ENCODE measurements around the gene CYTH3.

The CYTH3 gene

DNA sequence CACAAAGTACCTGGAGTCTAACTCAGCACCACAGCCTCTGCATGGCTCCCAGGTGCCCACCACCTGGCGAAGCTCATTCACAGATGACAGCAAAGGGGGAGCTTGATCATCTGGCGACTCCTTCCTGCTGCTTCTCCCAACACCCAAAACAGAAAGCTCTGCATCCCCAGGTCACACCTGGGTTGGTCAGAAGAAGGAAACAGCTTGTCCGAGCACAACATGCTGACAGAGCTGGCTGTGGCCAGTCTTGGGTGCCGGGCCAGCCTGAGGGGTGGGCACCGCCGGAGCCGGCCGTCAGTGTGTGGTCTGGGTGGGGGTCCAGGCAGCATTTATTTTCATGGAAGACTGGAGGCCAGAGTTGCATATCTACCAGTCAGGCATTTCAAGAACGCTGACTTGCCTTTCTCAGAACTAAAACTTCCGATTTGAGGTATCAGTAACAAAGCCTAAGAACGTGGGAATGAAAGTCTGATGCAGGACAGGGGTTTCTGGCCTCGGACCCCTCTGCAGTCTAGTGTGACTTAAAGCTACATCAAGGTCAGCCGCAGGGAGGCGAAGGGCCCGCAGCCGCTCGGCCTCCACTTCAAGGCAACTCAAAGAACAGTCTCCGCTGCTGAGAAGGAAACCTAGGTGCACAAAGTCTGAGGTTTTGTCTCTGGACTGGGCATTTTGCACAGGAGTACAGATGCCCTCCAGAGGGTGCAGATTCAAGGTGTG, 109.6 kb downstream of the CYTH3 start:
- Histone ChIP-seq H3K27ac (replicated peaks) (no peak overlapping the region), H3K4me3 (replicated peaks; ENCODE audit: insufficient read depth, low read length) (no peak overlapping the region), H3K27me3 (ENCODE audit: insufficient read depth, poor library complexity, severe bottlenecking) (no peaks in the 10 kb centered on the region)
- TF ChIP-seq, protein P1, sequence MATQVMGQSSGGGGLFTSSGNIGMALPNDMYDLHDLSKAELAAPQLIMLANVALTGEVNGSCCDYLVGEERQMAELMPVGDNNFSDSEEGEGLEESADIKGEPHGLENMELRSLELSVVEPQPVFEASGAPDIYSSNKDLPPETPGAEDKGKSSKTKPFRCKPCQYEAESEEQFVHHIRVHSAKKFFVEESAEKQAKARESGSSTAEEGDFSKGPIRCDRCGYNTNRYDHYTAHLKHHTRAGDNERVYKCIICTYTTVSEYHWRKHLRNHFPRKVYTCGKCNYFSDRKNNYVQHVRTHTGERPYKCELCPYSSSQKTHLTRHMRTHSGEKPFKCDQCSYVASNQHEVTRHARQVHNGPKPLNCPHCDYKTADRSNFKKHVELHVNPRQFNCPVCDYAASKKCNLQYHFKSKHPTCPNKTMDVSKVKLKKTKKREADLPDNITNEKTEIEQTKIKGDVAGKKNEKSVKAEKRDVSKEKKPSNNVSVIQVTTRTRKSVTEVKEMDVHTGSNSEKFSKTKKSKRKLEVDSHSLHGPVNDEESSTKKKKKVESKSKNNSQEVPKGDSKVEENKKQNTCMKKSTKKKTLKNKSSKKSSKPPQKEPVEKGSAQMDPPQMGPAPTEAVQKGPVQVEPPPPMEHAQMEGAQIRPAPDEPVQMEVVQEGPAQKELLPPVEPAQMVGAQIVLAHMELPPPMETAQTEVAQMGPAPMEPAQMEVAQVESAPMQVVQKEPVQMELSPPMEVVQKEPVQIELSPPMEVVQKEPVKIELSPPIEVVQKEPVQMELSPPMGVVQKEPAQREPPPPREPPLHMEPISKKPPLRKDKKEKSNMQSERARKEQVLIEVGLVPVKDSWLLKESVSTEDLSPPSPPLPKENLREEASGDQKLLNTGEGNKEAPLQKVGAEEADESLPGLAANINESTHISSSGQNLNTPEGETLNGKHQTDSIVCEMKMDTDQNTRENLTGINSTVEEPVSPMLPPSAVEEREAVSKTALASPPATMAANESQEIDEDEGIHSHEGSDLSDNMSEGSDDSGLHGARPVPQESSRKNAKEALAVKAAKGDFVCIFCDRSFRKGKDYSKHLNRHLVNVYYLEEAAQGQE (IDR thresholded peaks at IDR 0.05; ENCODE audit: insufficient replicate concordance, low read depth), result no peak
- TF ChIP-seq GABPA (IDR thresholded peaks at IDR 0.05; ENCODE audit: low read depth) (no peak), SPI1 (IDR thresholded peaks at IDR 0.05; ENCODE audit: borderline replicate concordance, low read depth) (no peak), POLR2AphosphoS5 (IDR thresholded peaks at IDR 0.05; ENCODE audit: low read depth) (no peak)
- TF ChIP-seq, protein P2, sequence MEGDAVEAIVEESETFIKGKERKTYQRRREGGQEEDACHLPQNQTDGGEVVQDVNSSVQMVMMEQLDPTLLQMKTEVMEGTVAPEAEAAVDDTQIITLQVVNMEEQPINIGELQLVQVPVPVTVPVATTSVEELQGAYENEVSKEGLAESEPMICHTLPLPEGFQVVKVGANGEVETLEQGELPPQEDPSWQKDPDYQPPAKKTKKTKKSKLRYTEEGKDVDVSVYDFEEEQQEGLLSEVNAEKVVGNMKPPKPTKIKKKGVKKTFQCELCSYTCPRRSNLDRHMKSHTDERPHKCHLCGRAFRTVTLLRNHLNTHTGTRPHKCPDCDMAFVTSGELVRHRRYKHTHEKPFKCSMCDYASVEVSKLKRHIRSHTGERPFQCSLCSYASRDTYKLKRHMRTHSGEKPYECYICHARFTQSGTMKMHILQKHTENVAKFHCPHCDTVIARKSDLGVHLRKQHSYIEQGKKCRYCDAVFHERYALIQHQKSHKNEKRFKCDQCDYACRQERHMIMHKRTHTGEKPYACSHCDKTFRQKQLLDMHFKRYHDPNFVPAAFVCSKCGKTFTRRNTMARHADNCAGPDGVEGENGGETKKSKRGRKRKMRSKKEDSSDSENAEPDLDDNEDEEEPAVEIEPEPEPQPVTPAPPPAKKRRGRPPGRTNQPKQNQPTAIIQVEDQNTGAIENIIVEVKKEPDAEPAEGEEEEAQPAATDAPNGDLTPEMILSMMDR (IDR thresholded peaks at IDR 0.05; ENCODE audit: insufficient read depth, low read length), result no peak
- no peak for DNase-seq (ENCODE audit: low read depth in 1 of 2, low spot score in 1 of 2)

DNA sequence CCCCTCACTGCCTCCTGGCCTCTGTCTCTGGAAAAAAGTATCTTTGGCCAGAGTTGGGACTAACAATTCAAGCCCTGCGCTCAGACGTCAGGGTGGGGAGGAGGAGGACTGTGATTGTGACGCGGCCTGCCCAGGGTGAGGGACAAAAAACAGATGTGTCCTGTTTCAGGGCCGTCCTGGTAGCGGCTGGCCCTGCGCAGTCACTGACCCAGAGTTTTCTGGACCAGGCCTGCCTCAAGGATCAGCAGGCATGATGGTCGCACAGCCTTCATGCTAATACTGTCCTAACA, 110.1 kb downstream of the CYTH3 start:
- TF ChIP-seq, protein P1 (IDR thresholded peaks at IDR 0.05; ENCODE audit: insufficient replicate concordance, low read depth), result no peak
- TF ChIP-seq, protein P2 (IDR thresholded peaks at IDR 0.05; ENCODE audit: insufficient read depth, low read length), result no peak
- no peak for TF ChIP-seq SPI1 (IDR thresholded peaks at IDR 0.05; ENCODE audit: borderline replicate concordance, low read depth)
- TF ChIP-seq POLR2AphosphoS5 (IDR thresholded peaks at IDR 0.05; ENCODE audit: low read depth), result no peak
- TF ChIP-seq GABPA (IDR thresholded peaks at IDR 0.05; ENCODE audit: low read depth), result no peak
- Histone ChIP-seq H3K27ac (replicated peaks) (no peak overlapping the region), H3K4me3 (replicated peaks; ENCODE audit: insufficient read depth, low read length) (no peak overlapping the region), H3K27me3 (ENCODE audit: insufficient read depth, poor library complexity, severe bottlenecking) (no peaks in the 10 kb centered on the region)
- DNase-seq (ENCODE audit: low read depth in 1 of 2, low spot score in 1 of 2), result no peak

DNA sequence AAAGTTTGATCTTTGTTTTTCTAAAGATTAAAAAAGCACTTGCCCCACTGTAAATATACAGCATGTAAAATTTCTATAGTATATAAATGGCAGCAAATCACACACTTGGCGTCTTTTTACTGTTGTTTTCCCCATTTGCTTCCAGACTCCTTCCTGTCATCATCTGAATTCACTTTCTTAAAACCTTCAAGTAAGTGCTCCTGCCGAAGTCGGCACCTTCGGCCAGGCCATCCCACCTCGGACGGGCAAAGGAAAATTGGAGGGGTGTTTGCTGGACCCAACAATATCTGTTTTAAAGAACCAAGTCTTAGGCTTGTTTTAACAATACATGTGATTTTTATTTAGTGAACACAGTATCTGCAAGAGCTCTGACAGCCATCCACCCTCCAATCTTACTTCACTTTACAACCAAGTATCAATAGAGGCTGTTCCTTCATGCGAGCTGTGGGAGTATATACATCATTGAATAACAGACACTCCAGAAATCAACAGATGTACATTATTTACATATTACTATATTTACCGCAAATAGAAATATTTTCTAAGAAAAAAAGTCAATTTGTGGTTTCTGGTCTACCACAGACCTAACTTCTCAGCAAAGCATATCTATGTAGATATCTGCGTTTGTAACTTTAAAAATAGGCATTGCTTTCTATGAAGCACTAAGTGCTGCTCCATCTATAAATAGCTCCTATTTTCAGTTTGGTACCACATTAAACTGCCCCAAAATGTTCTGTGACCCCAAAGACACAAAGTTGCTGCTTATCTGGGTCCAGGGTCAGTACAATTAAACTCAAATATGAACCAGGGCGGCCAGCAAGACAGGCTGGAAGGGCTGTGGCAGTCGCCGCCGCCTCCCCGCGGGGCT, 110.7 kb downstream of the CYTH3 start:
- Histone ChIP-seq H3K27me3 (ENCODE audit: insufficient read depth, poor library complexity, severe bottlenecking) (no peaks in the 10 kb centered on the region), H3K27ac (replicated peaks) (no peak overlapping the region), H3K4me3 (replicated peaks; ENCODE audit: insufficient read depth, low read length) (no peak overlapping the region)
- TF ChIP-seq, protein P2 (IDR thresholded peaks at IDR 0.05; ENCODE audit: insufficient read depth, low read length), result no peak
- TF ChIP-seq POLR2AphosphoS5 (IDR thresholded peaks at IDR 0.05; ENCODE audit: low read depth) (no peak), SPI1 (IDR thresholded peaks at IDR 0.05; ENCODE audit: borderline replicate concordance, low read depth) (no peak), GABPA (IDR thresholded peaks at IDR 0.05; ENCODE audit: low read depth) (no peak)
- TF ChIP-seq, protein P1 (IDR thresholded peaks at IDR 0.05; ENCODE audit: insufficient replicate concordance, low read depth), result no peak
- no peak for DNase-seq (ENCODE audit: low read depth in 1 of 2, low spot score in 1 of 2)

All from HL-60 (cell line).